PC-9 (cell line): ENCODE results near the gene MR1. TPM values are rescaled to one million over a fixed set of nuclear protein-coding genes. Genes with fewer than 3 reads are reported as not detected.

Experiments
- BruUV-seq: library from RNA; stranded (reverse); fragments of 400-500 nt; replicated peaks from 2 replicates; lab custom pipeline; 2021; lab: Mats Ljungman, UMichigan
- CTCF ChIA-PET: fragments of 300-600 bp; sonication (Branson Sonifier 250); formaldehyde crosslinking; loops from one replicate; lab custom pipeline; 2022; ENCODE audit warnings: antibody characterized with exemption; lab: Charles Lee
- POLR2A ChIA-PET: fragments of 300-600 bp; sonication (Branson Sonifier 250); formaldehyde crosslinking; loops from one replicate; lab custom pipeline; 2022; ENCODE audit warnings: antibody characterized with exemption; ENCODE audit not compliant: unreplicated experiment; lab: Charles Lee
- DNase-seq, 2 experiments: peaks; one replicate each; pipeline versions ENCODE4 v3.0.0 to v3.0.0-alpha.2; 2015 to 2022; ENCODE audit warnings: mixed read lengths in 1 of 2
- H2AFZ ChIP-seq: fragments of 200-600 bp; sonication (generic); 2 replicates; pipeline ENCODE4 v1.8.1; 2017; ENCODE audit warnings: antibody characterized with exemption
- H3F3A ChIP-seq: fragments of 200-600 bp; sonication (generic); 2 replicates; pipeline ENCODE4 v1.8.1; 2017; ENCODE audit warnings: antibody characterized with exemption, mild to moderate bottlenecking, low read depth; ENCODE audit not compliant: insufficient read depth
- H3K27ac ChIP-seq: fragments of 200-600 bp; sonication (generic); 2 replicates; pipeline ENCODE4 v1.6.1; 2016; ENCODE audit warnings: mixed run types
- H3K27me3 ChIP-seq: fragments of 200-600 bp; sonication (generic); 2 replicates; pipeline ENCODE4 v1.6.1; 2016; ENCODE audit warnings: low read depth, mixed run types; ENCODE audit not compliant: insufficient read depth
- H3K36me3 ChIP-seq: fragments of 200-600 bp; sonication (generic); 2 replicates; pipeline ENCODE4 v1.6.1; 2016; ENCODE audit warnings: low read depth, mixed run types
- H3K4me1 ChIP-seq: fragments of 200-600 bp; sonication (generic); replicated peaks from 2 replicates; pipeline ENCODE4 v1.6.1; 2016; ENCODE audit warnings: mixed run types; ENCODE audit not compliant: insufficient read depth
- H3K4me2 ChIP-seq: fragments of 200-600 bp; sonication (generic); 2 replicates; pipeline ENCODE4 v1.6.1; 2017; ENCODE audit warnings: mixed run types
- H3K4me3 ChIP-seq: fragments of 200-600 bp; sonication (generic); 2 replicates; pipeline ENCODE4 v1.6.1; 2016; ENCODE audit warnings: mixed run types
- H3K79me2 ChIP-seq: fragments of 200-600 bp; sonication (generic); 2 replicates; pipeline ENCODE4 v1.6.1; 2017; ENCODE audit warnings: low read depth, mixed run types
- H3K9me2 ChIP-seq: fragments of 200-600 bp; sonication (generic); 2 replicates; pipeline ENCODE4 v1.8.1; 2017; ENCODE audit warnings: mild to moderate bottlenecking; ENCODE audit not compliant: insufficient read depth
- H3K9me3 ChIP-seq: fragments of 200-600 bp; sonication (generic); 2 replicates; pipeline ENCODE4 v1.8.1; 2016; ENCODE audit warnings: low read depth; ENCODE audit not compliant: insufficient read depth
- H4K20me1 ChIP-seq: fragments of 200-600 bp; sonication (generic); 2 replicates; pipeline ENCODE4 v1.8.1; 2017; ENCODE audit not compliant: insufficient read depth
- CTCF ChIP-seq: fragments of 200-600 bp; sonication (generic); conservative IDR thresholded peaks from 2 replicates; pipeline ENCODE4 v1.6.1; 2017; ENCODE audit warnings: mixed run types, antibody characterized with exemption, mild to moderate bottlenecking, moderate library complexity
- EZH2 ChIP-seq: fragments of 200-600 bp; sonication (generic); IDR thresholded peaks from 2 replicates; pipeline ENCODE4 v1.8.0; 2017; ENCODE audit warnings: antibody characterized with exemption, low read depth
- intact Hi-C: fragments of 100-400 bp; cut with micrococcal nuclease; formaldehyde crosslinking; loops from one replicate; pipeline ENCODE4 v1.10.0; 2022; ENCODE audit not compliant: unreplicated experiment
- total RNA-seq: library from RNA; stranded (reverse); gene quantifications from 2 replicates; pipeline ENCODE4 v1.2.3, GENCODE V29; 2021

Gene MR1
- total RNA-seq, 1 experiment from 2014 or later, result 15.5 TPM

- Histone ChIP-seq H3K27me3 (no peaks in the 10 kb centered on the region), H3K79me2 (0 out of 2 replicates have a peak, but pooled peaks cover 4% of the 10 kb centered on the region), H3K27ac (no peak overlapping the region), H3K4me1 (peaks cover 23% of the 10 kb centered on the region), H2AFZ (no peak overlapping the region), H3K4me2 (no peak overlapping the region), H3K9me3 (no peaks in the 10 kb centered on the region), H3K36me3 (no peaks in the 10 kb centered on the region), H4K20me1 (no peaks in the 10 kb centered on the region), H3F3A (peaks cover 25% of the 10 kb centered on the region), H3K9me2 (no peaks in the 10 kb centered on the region), H3K4me3 (no peak overlapping the region)
- ChIA-PET CTCF (interaction anchor here (0.6 to 0.7 kb wide), 2 partner anchors 58 to 1195 kb away, joined by 3 to 6 read pairs; no protein-coding TSS in a partner anchor), POLR2A (no interaction called here)
- intact Hi-C loops, result no loop called here
- TF ChIP-seq CTCF (no peak), EZH2 (no peak)
- no peak for DNase-seq
- BruUV-seq, result no TSS peak
Observed at GRCh38 chr1:181081395-181081794, 47.6 kb downstream of the MR1 start.

- Histone ChIP-seq H3K27ac (0 out of 2 replicates have a peak overlapping the region, but pooled peaks have one; percentile 4), H2AFZ (no peak overlapping the region), H3K27me3 (no peaks in the 10 kb centered on the region), H3K9me2 (no peaks in the 10 kb centered on the region), H3K9me3 (no peaks in the 10 kb centered on the region), H3K4me1 (peaks cover 19% of the 10 kb centered on the region), H3K4me3 (no peak overlapping the region), H3F3A (peaks cover 40% of the 10 kb centered on the region), H4K20me1 (no peaks in the 10 kb centered on the region), H3K79me2 (peaks cover 15% of the 10 kb centered on the region), H3K36me3 (no peaks in the 10 kb centered on the region), H3K4me2 (0 out of 2 replicates have a peak overlapping the region, but pooled peaks have one; percentile 11)
- 0 out of 2 replicates have a peak, but pooled peaks have one; percentile 32 for TF ChIP-seq CTCF
- TF ChIP-seq EZH2, result no peak
- POLR2A ChIA-PET, result no interaction called here
- intact Hi-C loops, result no loop called here
- peak in 1 of 2 experiments; percentile 56 for DNase-seq
- CTCF ChIA-PET, result interaction anchor here (0.6 to 0.8 kb wide), 3 partner anchors 9 to 60 kb away, joined by 3 to 4 read pairs (median 4); no protein-coding TSS in a partner anchor
- BruUV-seq, result no TSS peak
Observed at GRCh38 chr1:181083842-181084605, 50.2 kb downstream of the MR1 start.

- Histone ChIP-seq H3K27me3 (no peaks in the 10 kb centered on the region), H4K20me1 (peaks cover under 1% of the 10 kb centered on the region), H3F3A (peaks cover 38% of the 10 kb centered on the region), H3K9me3 (no peaks in the 10 kb centered on the region), H3K27ac (no peak overlapping the region), H2AFZ (no peak overlapping the region), H3K4me1 (peaks cover 19% of the 10 kb centered on the region), H3K4me3 (no peak overlapping the region), H3K36me3 (peaks cover under 1% of the 10 kb centered on the region; the same call in 1 of the 2 replicates), H3K9me2 (no peaks in the 10 kb centered on the region), H3K79me2 (peaks cover 21% of the 10 kb centered on the region), H3K4me2 (no peak overlapping the region)
- POLR2A ChIA-PET, result no interaction called here
- CTCF ChIA-PET, result interaction anchor here (0.8 kb wide), 2 partner anchors 9 to 57 kb away, joined by 4 read pairs; no protein-coding TSS in a partner anchor
- TF ChIP-seq EZH2 (no peak), CTCF (0 out of 2 replicates have a peak, but pooled peaks have one; percentile 1)
- no peak for DNase-seq
- intact Hi-C loops, result no loop called here
- BruUV-seq, result no TSS peak
Observed at GRCh38 chr1:181084606-181084969, 50.8 kb downstream of the MR1 start.
